GM12878 (cell line): ENCODE data around the gene HNRNPA1. TPM values are rescaled to one million over a fixed set of nuclear protein-coding genes. Genes with fewer than 3 reads are reported as not detected.

Experiments used
- BCL11A ChIP-seq: IDR thresholded peaks from 2 replicates; pipeline ENCODE4 v1.6.1; 2011; ENCODE audit warnings: low read depth, low read length
- CEBPZ ChIP-seq: fragments of 150-350 bp; IDR thresholded peaks from 2 replicates; pipeline ENCODE4 v1.6.1; 2016; ENCODE audit warnings: low read depth, low read length
- DPF2 ChIP-seq: fragments of 450-650 bp; IDR thresholded peaks from 2 replicates; pipeline ENCODE4 v1.6.1; 2017; ENCODE audit warnings: mild to moderate bottlenecking
- IRF4 ChIP-seq: IDR thresholded peaks from 2 replicates; pipeline ENCODE4 v1.6.1; 2011; ENCODE audit warnings: low read depth, low read length
- NR2C1 ChIP-seq: fragments of 450-650 bp; IDR thresholded peaks from 2 replicates; pipeline ENCODE4 v1.6.1; 2017; ENCODE audit warnings: antibody characterized with exemption, mild to moderate bottlenecking, moderate library complexity
- NR2C2 ChIP-seq: IDR thresholded peaks from 2 replicates; pipeline ENCODE4 v1.6.1; 2011; ENCODE audit warnings: borderline replicate concordance, low read depth; ENCODE audit not compliant: control insufficient read depth, insufficient read length
- NRF1 ChIP-seq: conservative IDR thresholded peaks from 2 replicates; pipeline ENCODE4 v1.6.1; 2011; ENCODE audit warnings: mild to moderate bottlenecking, low read depth, low read length, improper control_type of control experiment
- POU2F2 ChIP-seq: IDR thresholded peaks from 3 replicates; pipeline ENCODE4 v1.6.1; 2011; ENCODE audit warnings: low read depth, mild to moderate bottlenecking, low read length, borderline replicate concordance
- REST ChIP-seq: IDR thresholded peaks from 2 replicates; pipeline ENCODE4 v1.6.1; 2012; ENCODE audit warnings: mild to moderate bottlenecking, low read depth, low read length
- SMAD5 ChIP-seq: IDR thresholded peaks from 2 replicates; pipeline ENCODE4 v1.6.1; 2016; ENCODE audit warnings: antibody characterized with exemption, low read depth
- SMC3 ChIP-seq: IDR thresholded peaks from 2 replicates; pipeline ENCODE4 v1.6.1; 2011; ENCODE audit warnings: low read length, improper control_type of control experiment, borderline replicate concordance
- TBL1XR1 ChIP-seq: IDR thresholded peaks from 2 replicates; pipeline ENCODE4 v1.6.1; 2012; ENCODE audit warnings: low read depth, low read length, improper control_type of control experiment
- YY1 ChIP-seq: IDR thresholded peaks from 2 replicates; pipeline ENCODE4 v1.6.1; 2011; ENCODE audit warnings: low read depth, mild to moderate bottlenecking, low read length
- polyA plus RNA-seq, 11 experiments: library from polyadenylated mRNA; depleted of rRNA in 4 of 11; unstranded in 6 of 11; stranded (reverse) in 5 of 11; fragments of >200 nt; fragmentation: Nextera tagmentation in 4 of 11; fragmentation: Illumina TruSeq in 1 of 11; extraction: Ambion mirVana in 4 of 11; extraction: Trizol in 1 of 11; gene quantifications; 1 replicate in 1 of 11; 2 replicates in 10 of 11; pipeline versions ENCODE4 v1.2.1 to v1.2.3, GENCODE V29; 2011 to 2016; ENCODE audit warnings: inconsistent platforms in 2 of 11, missing spikeins in 2 of 11, low read depth in 1 of 11
- total RNA-seq, 4 experiments: library from RNA; depleted of rRNA in 3 of 4; stranded (reverse); fragments of >200 nt in 3 of 4; fragmentation: Illumina TruSeq in 1 of 4; extraction: Trizol in 1 of 4; gene quantifications; 2 replicates each; pipeline versions ENCODE4 v1.2.1 to v1.2.3, GENCODE V29; 2013 to 2021
- TF ChIP-seq, protein P1 (sequence below): IDR thresholded peaks from 2 replicates; pipeline ENCODE4 v1.6.1; 2011; ENCODE audit warnings: mild to moderate bottlenecking, low read depth, low read length, moderate library complexity; ENCODE audit not compliant: insufficient replicate concordance
- TF ChIP-seq, protein P2 (sequence below): fragments of 450-650 bp; formaldehyde crosslinking; IDR thresholded peaks from 2 replicates; pipeline ENCODE4 v1.4.0; 2022; ENCODE audit warnings: mild to moderate bottlenecking, moderate library complexity
- TF ChIP-seq, protein P3 (sequence below): fragments of 450-650 bp; IDR thresholded peaks from 2 replicates; pipeline ENCODE4 v1.6.1; 2017; ENCODE audit warnings: borderline replicate concordance

HNRNPA1 gene
- total and polyA plus RNA-seq, 10 of the 15 experiments (the other 5 are each of a cell fraction or from before 2014, with no cell fraction given): 630 to 2,342 (median 1,407) TPM

DNA sequence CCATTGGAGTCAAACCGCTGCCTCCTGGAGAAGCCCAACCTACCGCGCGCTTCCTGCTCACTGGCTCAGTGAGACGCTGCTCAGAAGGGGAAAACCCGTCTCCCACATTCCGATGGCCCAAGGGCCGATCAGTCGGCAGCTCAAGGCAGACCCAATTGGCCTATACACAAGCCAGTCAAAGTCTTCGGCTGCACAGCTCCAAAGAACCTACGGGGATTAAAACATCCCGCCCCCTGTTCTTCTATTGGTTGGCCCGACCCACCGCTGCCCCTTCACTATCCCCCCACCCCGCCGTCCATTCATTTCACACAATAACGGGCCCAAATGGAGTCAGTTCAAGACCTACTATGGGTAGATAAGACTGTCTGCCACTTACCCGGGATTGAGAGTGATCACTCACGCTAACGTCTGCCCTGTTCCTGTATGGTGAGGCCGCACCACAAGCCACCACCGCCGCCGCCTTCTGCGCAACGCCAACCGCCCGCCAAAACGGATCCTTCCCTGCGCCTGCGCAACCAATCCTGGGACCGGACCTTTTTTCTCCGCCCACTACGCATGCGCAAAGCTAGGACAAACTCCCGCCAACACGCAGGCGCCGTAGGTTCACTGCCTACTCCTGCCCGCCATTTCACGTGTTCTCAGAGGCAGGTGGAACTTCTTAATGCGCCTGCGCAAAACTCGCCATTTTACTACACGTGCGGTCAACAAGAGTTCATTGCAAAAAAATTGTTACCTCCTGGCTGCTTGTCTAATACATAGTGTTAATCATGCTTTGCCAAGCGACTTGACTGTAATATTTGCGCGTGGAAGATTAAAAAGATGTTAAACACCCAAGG lies 676 bp upstream of the HNRNPA1 start, which contains the start of gene CBX5 (continued):
- no peak for TF ChIP-seq REST
- TF ChIP-seq SMC3: no peak
- peak; percentile 100 for TF ChIP-seq NRF1
- TF ChIP-seq POU2F2: peak; percentile 63; the same call in 2 of the 3 replicates
- TF ChIP-seq, protein P1, sequence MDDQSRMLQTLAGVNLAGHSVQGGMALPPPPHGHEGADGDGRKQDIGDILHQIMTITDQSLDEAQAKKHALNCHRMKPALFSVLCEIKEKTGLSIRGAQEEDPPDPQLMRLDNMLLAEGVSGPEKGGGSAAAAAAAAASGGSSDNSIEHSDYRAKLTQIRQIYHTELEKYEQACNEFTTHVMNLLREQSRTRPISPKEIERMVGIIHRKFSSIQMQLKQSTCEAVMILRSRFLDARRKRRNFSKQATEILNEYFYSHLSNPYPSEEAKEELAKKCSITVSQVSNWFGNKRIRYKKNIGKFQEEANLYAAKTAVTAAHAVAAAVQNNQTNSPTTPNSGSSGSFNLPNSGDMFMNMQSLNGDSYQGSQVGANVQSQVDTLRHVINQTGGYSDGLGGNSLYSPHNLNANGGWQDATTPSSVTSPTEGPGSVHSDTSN: peak; percentile 98
- peak; percentile 92 for TF ChIP-seq DPF2
- peak; percentile 98 for TF ChIP-seq YY1
- no peak; the same call in 1 of the 2 replicates for TF ChIP-seq TBL1XR1
- TF ChIP-seq NR2C1: 0 out of 2 replicates have a peak, but pooled peaks have one; percentile 15
- TF ChIP-seq IRF4: no peak
- TF ChIP-seq BCL11A: no peak
- TF ChIP-seq NR2C2: no peak
- peak; percentile 49; the same call in 1 of the 2 replicates for TF ChIP-seq SMAD5
- peak; percentile 66 for TF ChIP-seq CEBPZ
- TF ChIP-seq, protein P2, sequence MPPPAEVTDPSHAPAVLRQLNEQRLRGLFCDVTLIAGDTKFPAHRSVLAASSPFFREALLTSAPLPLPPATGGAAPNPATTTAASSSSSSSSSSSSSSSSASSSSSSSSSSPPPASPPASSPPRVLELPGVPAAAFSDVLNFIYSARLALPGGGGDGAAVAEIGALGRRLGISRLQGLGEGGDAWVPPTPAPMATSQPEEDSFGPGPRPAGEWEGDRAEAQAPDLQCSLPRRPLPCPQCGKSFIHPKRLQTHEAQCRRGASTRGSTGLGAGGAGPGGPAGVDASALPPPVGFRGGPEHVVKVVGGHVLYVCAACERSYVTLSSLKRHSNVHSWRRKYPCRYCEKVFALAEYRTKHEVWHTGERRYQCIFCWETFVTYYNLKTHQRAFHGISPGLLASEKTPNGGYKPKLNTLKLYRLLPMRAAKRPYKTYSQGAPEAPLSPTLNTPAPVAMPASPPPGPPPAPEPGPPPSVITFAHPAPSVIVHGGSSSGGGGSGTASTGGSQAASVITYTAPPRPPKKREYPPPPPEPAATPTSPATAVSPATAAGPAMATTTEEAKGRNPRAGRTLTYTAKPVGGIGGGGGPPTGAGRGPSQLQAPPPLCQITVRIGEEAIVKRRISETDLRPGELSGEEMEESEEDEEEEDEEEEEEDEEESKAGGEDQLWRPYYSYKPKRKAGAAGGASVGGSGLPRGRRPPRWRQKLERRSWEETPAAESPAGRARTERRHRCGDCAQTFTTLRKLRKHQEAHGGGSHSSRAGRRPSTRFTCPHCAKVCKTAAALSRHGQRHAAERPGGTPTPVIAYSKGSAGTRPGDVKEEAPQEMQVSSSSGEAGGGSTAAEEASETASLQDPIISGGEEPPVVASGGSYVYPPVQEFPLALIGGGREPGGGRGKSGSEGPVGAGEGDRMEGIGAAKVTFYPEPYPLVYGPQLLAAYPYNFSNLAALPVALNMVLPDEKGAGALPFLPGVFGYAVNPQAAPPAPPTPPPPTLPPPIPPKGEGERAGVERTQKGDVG (CRISPR knock-in tag): no peak
- TF ChIP-seq, protein P3, sequence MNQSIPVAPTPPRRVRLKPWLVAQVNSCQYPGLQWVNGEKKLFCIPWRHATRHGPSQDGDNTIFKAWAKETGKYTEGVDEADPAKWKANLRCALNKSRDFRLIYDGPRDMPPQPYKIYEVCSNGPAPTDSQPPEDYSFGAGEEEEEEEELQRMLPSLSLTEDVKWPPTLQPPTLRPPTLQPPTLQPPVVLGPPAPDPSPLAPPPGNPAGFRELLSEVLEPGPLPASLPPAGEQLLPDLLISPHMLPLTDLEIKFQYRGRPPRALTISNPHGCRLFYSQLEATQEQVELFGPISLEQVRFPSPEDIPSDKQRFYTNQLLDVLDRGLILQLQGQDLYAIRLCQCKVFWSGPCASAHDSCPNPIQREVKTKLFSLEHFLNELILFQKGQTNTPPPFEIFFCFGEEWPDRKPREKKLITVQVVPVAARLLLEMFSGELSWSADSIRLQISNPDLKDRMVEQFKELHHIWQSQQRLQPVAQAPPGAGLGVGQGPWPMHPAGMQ: peak; percentile 60; the same call in 1 of the 2 replicates
